Mononuclear cell (primary cell): ENCODE data around the gene FHL2. TPM values are rescaled to one million over a fixed set of nuclear protein-coding genes. Genes with fewer than 3 reads are reported as not detected.

ENCODE experiments used
- H3K27me3 ChIP-seq: 2 replicates; pipeline ENCODE4 v1.6.0; 2011; ENCODE audit warnings: low read length, control low read depth; ENCODE audit not compliant: insufficient read depth
- H3K4me1 ChIP-seq: 2 replicates; pipeline ENCODE4 v1.5.1; 2011; ENCODE audit warnings: mild to moderate bottlenecking, low read length, control low read depth; ENCODE audit not compliant: insufficient read depth
- H3K4me3 ChIP-seq: 2 replicates; pipeline ENCODE4 v1.5.1; 2011; ENCODE audit warnings: mild to moderate bottlenecking, low read length, moderate library complexity
- H3K9me3 ChIP-seq: 2 replicates; pipeline ENCODE4 v1.5.1; 2011; ENCODE audit warnings: low read depth, mild to moderate bottlenecking, control low read depth, low read length
- total RNA-seq: library from RNA; depleted of rRNA; stranded (reverse); fragments of >200 nt; gene quantifications from one replicate; pipeline ENCODE4 v1.2.3, GENCODE V29; 2012

Gene FHL2
- total RNA-seq, 1 donor: 2.2 TPM

DNA sequence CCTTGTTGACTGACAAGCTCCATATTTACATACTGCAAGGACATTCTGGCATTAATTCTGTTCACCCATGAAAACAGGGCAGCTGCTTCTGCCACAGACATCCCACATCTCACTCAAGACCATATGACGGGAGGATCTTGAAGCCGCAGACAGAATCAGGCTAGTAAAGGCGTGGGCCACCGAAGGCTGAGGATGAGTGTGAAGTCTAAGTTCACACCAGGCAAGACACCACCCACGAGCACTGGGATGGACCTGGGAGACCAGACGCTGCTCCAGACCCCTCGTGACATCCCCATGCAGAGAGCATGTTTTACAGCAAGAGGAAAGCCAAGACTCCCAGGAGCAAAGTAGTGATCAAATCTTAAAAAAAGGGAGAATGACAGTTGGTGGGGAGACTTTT lies 3.2 kb downstream of the FHL2 start:
- peaks cover 33% of the 10 kb centered on the region for H3K27me3 ChIP-seq
- H3K4me3 ChIP-seq: no peak overlapping the region
- peaks cover 13% of the 10 kb centered on the region for H3K4me1 ChIP-seq
- H3K9me3 ChIP-seq: no peaks in the 10 kb centered on the region

DNA sequence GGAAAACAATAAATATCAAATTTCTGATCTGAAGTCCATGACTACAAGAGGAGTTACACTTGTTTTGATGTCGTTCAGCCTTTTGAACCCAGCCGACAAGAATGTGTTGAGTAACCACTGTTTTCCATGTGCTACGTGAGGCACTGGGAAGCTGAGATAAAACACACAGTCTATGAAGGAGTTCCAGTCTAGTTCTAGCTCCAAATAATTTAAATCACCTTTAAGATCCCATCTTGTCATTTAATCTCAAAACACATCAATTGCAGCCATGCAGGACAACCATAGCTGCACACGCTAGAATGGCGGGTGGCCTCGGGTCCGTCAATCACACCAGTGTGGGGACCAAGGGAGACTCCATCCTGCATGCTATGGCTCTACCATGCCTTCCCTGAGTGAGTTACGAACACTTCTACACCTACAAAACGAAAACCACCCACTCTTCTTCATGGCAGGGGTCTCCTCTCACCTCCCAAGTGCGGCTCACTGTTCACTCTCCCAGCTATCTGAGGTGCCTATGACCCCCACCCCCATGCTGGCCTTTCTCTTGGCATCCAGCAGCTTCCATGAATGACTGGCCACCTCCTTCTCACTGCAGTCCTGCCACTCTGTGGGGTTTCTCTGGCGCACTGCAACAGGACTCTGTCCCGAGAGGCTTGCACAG lies 3.8 kb downstream of the FHL2 start:
- Histone ChIP-seq H3K9me3 (no peaks in the 10 kb centered on the region), H3K27me3 (peaks cover 29% of the 10 kb centered on the region), H3K4me3 (no peak overlapping the region), H3K4me1 (peaks cover 13% of the 10 kb centered on the region)

- H3K27me3 ChIP-seq: peaks cover 17% of the 10 kb centered on the region
- no peaks in the 10 kb centered on the region for H3K9me3 ChIP-seq
- H3K4me3 ChIP-seq: no peak overlapping the region
- peaks cover 6% of the 10 kb centered on the region for H3K4me1 ChIP-seq
Observed at GRCh38 chr2:105393373-105394055, 5.3 kb downstream of the FHL2 start.

GRCh38 chr2:105391763-105392662 lies 6.8 kb downstream of the FHL2 start:
- Histone ChIP-seq H3K27me3 (peaks cover 4% of the 10 kb centered on the region), H3K4me3 (no peak overlapping the region), H3K9me3 (no peaks in the 10 kb centered on the region), H3K4me1 (no peaks in the 10 kb centered on the region)

DNA sequence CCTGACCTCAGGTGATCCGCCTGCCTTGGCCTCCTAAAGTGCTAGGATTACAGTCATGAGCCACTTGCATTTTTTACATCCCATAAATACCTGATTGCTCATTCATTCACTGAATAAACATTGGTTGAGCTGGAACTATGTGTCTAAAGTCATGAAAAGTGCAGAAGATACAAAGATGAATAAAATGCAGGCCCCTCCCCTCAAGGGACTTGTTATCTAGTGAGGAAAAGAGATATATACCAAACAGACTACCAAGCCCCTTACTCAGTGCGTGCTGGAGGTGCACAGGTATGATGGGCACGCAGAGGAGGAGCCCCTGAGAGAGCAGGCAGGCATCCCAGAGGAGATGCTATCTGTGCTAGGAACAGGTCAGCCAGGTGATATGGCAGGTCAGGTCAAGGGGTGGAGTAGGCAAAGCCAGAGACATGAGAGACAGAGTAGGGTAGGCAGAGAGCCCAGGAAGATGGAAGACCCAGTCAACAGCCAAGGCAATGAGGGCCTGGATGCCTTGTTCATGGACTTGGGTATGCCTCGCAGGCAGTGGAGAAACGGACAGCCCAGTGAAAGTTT lies 7.7 kb downstream of the FHL2 start:
- Histone ChIP-seq H3K4me1 (no peaks in the 10 kb centered on the region), H3K27me3 (no peaks in the 10 kb centered on the region), H3K4me3 (no peak overlapping the region), H3K9me3 (no peaks in the 10 kb centered on the region)

DNA sequence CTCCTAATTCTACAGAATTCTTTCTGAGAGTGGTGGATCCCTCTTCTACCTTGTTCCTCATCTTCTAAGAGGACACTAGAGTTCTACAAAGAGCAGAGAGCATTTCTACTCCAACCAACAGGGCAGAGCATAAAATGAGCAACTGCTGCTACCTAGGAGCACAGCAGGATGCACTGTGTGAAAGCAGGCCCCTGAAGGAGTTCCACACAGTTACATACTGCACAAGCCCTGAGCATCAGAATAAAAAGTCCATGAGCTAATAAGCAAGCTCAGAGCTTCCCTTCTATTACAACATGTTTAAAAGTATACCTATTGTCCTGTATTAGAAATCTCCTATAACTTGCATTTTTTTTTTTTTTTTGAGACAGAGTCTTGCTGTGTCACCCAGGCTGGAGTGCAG lies 8.4 kb downstream of the FHL2 start:
- Histone ChIP-seq H3K4me1 (no peaks in the 10 kb centered on the region), H3K27me3 (no peaks in the 10 kb centered on the region), H3K4me3 (no peak overlapping the region), H3K9me3 (no peaks in the 10 kb centered on the region)

GRCh38 chr2:105388971-105389381 lies 9.9 kb downstream of the FHL2 start:
- Histone ChIP-seq H3K9me3 (no peaks in the 10 kb centered on the region), H3K27me3 (no peaks in the 10 kb centered on the region), H3K4me1 (no peaks in the 10 kb centered on the region), H3K4me3 (no peak overlapping the region)

- Histone ChIP-seq H3K4me3 (no peak overlapping the region), H3K9me3 (no peaks in the 10 kb centered on the region), H3K27me3 (no peaks in the 10 kb centered on the region), H3K4me1 (peaks cover 3% of the 10 kb centered on the region)
Observed at GRCh38 chr2:105387225-105387624, 11.6 kb downstream of the FHL2 start.

- Histone ChIP-seq H3K9me3 (no peaks in the 10 kb centered on the region), H3K27me3 (no peaks in the 10 kb centered on the region), H3K4me1 (peaks cover 3% of the 10 kb centered on the region), H3K4me3 (no peak overlapping the region)
Observed at GRCh38 chr2:105385731-105386540, 12.9 kb downstream of the FHL2 start.

DNA sequence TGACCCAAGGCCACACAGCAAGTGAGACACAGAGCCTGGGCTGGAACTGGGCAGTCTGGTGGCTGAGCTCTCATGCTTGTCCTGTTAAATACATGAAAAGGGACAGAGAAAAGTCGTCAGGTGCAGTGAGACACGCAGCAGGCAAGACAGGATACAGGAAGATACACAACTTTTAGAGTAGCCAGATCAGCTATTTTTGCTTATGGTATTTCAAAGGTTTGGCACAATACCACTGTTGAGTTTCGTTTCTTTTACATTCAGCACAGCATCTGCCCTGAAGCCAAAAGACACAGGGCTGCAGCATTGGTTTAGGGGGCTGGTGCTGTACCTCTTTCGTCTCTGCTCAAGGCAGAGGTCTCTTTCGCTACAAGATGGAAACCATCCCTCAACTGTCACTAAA lies 14.0 kb downstream of the FHL2 start:
- Histone ChIP-seq H3K27me3 (no peaks in the 10 kb centered on the region), H3K4me3 (no peak overlapping the region), H3K9me3 (no peaks in the 10 kb centered on the region), H3K4me1 (peaks cover 6% of the 10 kb centered on the region)

DNA sequence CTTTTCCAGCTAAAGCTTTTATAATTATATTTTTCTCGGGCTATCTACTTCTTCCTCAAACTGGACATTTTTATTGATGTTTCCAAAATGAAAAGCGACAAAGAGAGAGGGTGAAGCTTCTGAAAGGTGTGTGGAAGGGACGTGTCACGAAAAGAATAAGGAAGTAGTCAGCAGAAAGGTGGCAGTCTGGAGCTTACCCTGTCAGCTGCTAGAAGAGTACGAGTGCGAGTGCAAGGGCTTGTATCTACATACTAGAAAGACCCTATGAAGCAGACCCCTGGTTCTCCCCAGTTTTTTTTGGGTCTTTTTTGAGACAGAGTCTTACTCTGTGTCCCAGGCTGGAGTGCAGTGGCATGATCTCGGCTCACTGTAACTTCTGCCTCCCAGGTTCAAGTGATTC lies 14.6 kb downstream of the FHL2 start:
- Histone ChIP-seq H3K4me1 (peaks cover 9% of the 10 kb centered on the region), H3K9me3 (no peaks in the 10 kb centered on the region), H3K27me3 (no peaks in the 10 kb centered on the region), H3K4me3 (no peak overlapping the region)

- Histone ChIP-seq H3K4me1 (peaks cover 9% of the 10 kb centered on the region), H3K27me3 (no peaks in the 10 kb centered on the region), H3K4me3 (no peak overlapping the region), H3K9me3 (no peaks in the 10 kb centered on the region)
Observed at GRCh38 chr2:105383432-105384166, 15.3 kb downstream of the FHL2 start.

- Histone ChIP-seq H3K27me3 (no peaks in the 10 kb centered on the region), H3K4me3 (no peak overlapping the region), H3K9me3 (no peaks in the 10 kb centered on the region), H3K4me1 (peaks cover 9% of the 10 kb centered on the region)
Observed at GRCh38 chr2:105382177-105382576, 16.7 kb downstream of the FHL2 start.
